HG03139 (cell line): Measurements from ENCODE around the gene PDK1.
"Not testable (repeated sequence)": the region's sequence is repeated elsewhere in the genome, so short reads cannot be mapped to it uniquely, and the experiment has no call there.

Experiments
- ATAC-seq: cut with Tn5 transposase; IDR thresholded peaks from one replicate; pipeline ENCODE4 v1.9.1; 2021; ENCODE audit not compliant: unreplicated experiment

PDK1 gene

GRCh38 chr2:172551271-172551670 lies 4.6 kb upstream of the PDK1 start:
- no peak for ATAC-seq

DNA sequence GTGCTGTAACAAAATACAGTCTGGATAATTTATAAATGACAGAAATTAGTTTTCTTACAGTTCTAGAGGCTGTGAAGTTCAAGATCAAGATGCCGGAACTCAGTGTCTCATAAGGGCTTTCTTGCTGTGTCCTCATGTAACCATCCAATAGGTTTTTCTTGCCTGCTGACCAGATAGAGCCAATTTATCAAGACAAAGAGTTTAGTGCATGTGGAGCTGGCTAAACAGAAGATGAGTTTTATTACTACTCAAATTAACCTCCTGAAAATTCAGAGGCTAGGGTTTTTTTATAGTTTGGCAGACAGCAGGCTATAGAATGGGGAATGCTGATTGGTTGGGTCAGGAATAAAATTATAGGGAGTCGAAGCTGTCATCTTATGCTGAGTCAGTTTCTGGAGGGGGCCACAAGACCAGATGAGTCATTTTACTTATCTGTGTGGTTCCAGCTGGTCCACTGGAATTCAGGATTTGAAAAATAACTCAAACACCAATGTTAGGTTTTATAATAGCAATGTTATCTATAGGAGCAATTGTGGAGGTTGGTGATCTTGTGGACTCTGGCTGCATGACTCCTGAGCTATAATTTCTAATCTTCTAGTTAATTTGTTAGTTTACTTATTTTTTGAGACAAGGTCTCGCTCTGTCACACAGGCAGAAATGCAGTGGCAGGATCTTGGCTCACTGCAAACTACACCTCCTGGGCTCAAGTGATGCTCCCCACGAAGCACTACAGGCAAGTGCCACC lies 3.2 kb upstream of the PDK1 start:
- ATAC-seq: no peak

DNA sequence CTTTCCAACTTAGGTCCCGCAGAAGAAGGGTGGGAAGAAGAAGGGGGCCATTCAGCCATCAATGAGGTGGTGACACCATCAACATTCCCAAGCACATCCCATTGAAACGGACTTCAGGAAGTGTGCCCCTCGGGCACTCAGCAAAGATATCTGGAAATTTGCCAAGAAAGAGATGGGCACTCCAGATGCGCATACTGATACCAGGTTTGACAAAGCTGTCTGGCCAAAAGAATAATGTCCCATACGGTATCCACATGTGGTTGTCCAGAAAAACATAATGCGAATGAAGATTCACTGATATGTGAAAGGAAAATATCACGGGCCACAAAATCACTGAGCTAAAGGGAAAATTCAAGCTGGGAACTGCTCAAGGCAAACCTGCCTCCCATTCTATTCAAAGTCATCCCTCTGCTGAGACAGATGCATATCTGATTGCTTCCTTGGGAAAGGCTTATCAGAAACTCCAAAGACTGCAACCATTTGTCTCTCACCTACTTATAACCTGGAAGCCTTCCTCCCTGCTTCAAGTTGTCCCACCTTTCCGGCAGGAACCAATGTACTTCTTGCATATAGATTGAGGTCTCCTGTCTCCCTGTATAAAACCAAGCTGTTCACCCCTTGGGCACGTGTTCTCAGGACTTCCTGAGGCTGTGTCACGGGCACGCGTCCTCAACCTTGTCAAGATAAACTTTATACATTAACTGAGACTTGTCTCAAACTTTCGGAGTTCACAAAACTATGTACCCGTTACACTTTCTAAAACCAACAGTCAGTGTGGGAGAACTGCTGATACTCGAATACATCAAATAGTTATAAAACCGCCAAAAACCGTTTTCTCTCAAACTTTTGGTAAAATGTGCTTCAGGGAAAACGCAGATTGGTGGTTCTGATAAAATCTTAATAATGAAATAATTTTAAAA lies 1.3 kb upstream of the PDK1 start:
- no peak for ATAC-seq

DNA sequence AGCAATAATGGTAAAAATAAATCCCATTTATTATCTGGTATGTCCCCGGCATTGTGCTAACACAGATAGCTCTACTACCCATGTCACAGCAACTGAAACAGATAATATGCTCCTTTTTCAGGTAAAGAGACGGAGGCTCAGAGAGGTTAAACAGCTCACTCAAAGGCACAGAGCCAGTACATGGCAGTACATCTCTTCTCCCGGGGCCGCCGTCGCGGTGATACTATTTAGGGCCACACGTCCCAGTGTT lies 693 bp upstream of the PDK1 start:
- no peak for ATAC-seq

- peak; percentile 58 for ATAC-seq
These were observed 569 bp downstream of the PDK1 start for GRCh38 chr2:172556284-172557033.

GRCh38 chr2:172558372-172558771 lies 2.5 kb downstream of the PDK1 start:
- ATAC-seq: no peak

- no peak for ATAC-seq
These were observed 4.8 kb downstream of the PDK1 start for GRCh38 chr2:172560721-172561120.

DNA sequence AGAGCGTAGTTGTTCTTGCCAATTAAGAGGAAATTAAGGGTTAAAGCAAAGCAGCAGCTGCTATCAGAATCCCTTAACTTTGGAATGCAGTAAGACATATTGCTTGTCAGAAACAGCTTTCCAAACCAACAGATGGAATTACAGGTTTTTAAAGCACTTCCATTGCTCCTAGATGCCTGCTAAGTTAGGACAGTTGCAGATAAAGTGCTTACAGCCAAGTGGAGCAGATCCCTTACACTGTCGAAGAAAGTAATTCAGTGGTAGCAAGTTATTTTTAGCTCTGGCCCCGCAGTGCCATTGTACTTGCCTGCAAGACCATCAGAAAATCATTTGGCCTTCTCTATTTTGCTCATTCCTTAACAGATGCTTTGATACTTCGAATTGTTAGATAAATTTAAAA lies 5.4 kb downstream of the PDK1 start:
- ATAC-seq: no peak

DNA sequence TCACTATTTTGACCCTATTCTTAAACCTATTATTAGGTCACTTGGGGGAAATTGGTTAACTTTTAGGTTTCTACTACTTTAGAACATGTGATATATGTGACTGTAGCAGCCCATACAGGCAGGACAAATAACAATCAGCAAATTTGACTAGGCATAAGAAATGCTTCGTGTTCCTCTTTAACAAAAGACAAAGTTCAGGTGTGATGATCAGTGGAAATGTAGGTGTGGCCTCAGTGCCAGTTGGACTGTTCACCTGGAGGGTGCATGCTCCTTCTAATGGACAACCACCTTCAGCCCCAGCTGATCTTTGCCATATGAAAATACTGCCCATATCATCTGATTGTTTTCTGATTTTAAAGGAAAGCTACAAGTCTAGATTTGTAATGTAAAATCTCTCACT lies 6.4 kb downstream of the PDK1 start:
- ATAC-seq: no peak

DNA sequence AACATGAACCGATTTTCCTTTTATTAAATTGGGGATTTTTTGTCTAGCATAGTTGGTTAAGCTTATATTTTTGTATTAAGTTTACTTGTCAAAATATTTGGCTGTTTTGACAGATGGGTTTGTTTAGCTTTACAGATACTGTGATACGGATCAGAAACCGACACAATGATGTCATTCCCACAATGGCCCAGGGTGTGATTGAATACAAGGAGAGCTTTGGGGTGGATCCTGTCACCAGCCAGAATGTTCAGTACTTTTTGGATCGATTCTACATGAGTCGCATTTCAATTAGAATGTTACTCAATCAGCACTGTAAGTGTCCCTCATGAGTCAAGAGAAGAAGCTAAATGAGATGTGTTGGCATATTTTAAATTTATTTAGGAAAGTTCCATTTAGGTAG lies 8.5 kb downstream of the PDK1 start:
- ATAC-seq: no peak

- ATAC-seq: no peak
These were observed 15.4 kb downstream of the PDK1 start for GRCh38 chr2:172571245-172571644.

GRCh38 chr2:172572981-172573380 lies 17.1 kb downstream of the PDK1 start:
- no peak for ATAC-seq

GRCh38 chr2:172574965-172575364 lies 19.1 kb downstream of the PDK1 start:
- no peak for ATAC-seq

DNA sequence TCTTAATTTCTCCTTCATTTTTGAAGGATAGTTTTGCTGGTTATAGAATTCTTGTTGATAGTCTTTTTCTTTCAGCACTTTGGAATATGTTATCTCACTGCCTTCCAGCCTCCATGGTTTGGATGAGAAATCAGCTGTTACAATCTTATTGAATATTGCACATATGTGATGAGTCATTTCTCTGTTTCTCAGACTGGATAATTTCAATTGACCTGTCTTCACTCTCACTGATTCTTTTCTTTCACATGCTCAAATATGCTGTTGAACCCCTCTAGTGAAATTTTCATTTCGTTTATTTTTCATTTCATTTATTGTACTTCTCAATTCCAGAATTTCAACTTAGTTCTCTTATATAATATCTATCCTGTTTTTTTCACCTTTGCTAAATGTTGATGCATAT lies 22.2 kb downstream of the PDK1 start:
- no peak for ATAC-seq

DNA sequence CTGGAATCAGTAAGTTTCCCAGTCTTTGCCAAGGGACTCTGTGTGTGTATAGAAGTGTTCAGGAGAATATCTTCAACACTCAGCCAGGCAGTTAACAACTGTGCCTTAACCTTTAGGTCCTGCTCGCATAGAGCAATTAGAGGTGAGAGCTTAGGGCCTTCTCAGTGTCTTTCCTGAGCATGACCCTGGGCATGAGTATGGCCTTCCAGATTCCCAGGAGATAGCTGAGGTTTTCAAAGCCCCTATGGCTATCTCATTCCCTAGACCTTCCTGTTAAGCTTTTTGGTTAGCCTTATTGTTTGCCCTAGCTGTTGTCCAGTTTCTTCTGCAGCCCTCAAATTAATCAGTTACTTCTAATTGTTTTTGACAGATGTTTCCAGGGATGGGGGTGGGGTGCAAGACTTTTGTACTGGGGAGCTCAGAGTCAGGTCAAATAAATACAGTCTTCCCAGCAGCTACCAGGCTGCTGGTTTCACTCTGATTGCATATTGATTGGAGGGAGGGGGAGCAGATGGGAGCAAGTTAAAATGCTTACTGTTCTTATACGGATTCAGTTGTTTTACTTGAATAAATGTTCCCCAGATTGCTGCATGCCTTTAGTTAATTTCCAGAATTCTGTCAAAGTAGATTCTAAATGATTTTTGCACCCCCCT lies 23.1 kb downstream of the PDK1 start:
- no peak for ATAC-seq

DNA sequence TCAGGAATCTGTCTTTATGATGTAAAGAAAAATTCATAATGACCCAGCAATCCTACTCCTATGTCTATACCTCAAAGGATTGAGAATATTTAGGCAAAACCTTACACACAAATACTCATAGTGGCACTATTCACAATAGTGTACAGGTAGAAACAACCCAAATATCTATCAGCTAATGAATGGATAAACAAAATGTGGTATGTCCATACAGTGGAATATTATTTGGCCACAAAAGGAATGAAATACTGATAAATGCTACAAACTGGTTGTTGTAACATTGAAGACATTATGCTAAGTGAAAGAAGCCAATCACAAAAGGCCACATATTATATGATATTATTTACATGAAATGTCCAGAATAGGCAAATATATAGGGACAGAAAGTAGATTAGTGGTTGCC lies 24.7 kb downstream of the PDK1 start:
- no peak for ATAC-seq

- ATAC-seq: no peak
These were observed 26.8 kb downstream of the PDK1 start for GRCh38 chr2:172582656-172583055.

- ATAC-seq: no peak
These were observed 30.5 kb downstream of the PDK1 start for GRCh38 chr2:172586245-172586891.

DNA sequence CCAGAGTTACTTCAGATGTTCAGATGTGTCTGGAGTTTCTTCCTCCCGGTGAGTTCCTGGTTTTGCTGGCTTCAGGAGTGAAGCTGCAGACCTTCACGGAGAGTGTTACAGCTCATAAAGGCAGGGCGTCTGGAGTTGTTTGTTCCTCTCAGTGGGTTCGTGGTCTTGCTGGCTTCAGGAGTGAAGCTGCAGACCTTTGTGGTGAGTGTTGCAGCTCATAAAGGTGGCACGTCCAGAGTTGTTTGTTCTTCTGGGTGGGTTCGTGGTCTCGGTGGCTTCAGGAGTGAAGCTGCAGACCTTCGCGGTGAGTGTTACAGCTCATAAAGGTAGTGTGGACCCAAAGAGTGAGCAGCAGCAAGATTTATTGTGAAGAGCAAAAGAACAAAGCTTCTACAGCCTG lies 31.3 kb downstream of the PDK1 start:
- ATAC-seq: not testable (repeated sequence)

GRCh38 chr2:172588931-172589330 lies 33.0 kb downstream of the PDK1 start:
- no peak for ATAC-seq

- not testable (repeated sequence) for ATAC-seq
These were observed 35.5 kb downstream of the PDK1 start for GRCh38 chr2:172591386-172591785.
